ENCODE results near the gene DYNC2H1.

DNA sequence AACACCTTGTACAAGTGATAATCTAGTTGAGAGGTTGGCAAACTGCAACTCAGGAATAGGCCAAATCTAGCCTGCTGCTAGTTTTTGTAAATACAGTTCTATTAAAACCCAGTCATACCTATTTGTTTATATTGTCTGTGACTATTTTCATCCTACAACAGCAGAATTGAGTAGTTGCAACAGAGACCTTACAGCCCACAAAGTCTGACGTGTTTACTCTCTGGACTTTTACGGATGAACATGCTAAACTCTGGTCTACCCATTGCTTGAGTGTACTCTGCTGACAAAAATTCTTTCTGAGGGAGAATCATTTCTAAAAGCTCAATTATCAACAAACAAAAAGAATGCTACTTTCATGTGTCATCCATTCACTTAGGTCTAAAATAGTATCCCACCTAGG, 287.0 kb downstream of the DYNC2H1 start:
- TF ChIP-seq, protein P1, sequence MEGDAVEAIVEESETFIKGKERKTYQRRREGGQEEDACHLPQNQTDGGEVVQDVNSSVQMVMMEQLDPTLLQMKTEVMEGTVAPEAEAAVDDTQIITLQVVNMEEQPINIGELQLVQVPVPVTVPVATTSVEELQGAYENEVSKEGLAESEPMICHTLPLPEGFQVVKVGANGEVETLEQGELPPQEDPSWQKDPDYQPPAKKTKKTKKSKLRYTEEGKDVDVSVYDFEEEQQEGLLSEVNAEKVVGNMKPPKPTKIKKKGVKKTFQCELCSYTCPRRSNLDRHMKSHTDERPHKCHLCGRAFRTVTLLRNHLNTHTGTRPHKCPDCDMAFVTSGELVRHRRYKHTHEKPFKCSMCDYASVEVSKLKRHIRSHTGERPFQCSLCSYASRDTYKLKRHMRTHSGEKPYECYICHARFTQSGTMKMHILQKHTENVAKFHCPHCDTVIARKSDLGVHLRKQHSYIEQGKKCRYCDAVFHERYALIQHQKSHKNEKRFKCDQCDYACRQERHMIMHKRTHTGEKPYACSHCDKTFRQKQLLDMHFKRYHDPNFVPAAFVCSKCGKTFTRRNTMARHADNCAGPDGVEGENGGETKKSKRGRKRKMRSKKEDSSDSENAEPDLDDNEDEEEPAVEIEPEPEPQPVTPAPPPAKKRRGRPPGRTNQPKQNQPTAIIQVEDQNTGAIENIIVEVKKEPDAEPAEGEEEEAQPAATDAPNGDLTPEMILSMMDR (conservative IDR thresholded peaks at IDR 0.05; ENCODE audit: low read depth, low read length) = no peak
- no peak for TF ChIP-seq EZH2phosphoT487 (IDR thresholded peaks at IDR 0.05; ENCODE audit: borderline replicate concordance, low read length)
- TF ChIP-seq EZH2 (IDR thresholded peaks at IDR 0.05; ENCODE audit: low read length, unreplicated experiment) = no peak

Measured in PC-3 (cell line).